A673 (cell line): Measurements from ENCODE around the gene SOX14.

ENCODE experiments used
- CTCF ChIP-seq: fragments of 300-800, 200-600 bp; sonication (generic); conservative IDR thresholded peaks from 2 replicates; pipeline ENCODE4 v1.5.1; 2017; ENCODE audit warnings: low read depth, mild to moderate bottlenecking, antibody characterized with exemption, low read length, moderate library complexity, mixed read lengths
- EZH2 ChIP-seq: fragments of 200-600 bp; sonication (generic); IDR thresholded peaks from 2 replicates; pipeline ENCODE4 v1.6.1; 2017; ENCODE audit warnings: borderline replicate concordance, low read depth, mild to moderate bottlenecking, mixed read lengths, antibody characterized with exemption, low read length; ENCODE audit not compliant: poor library complexity, severe bottlenecking

- TF ChIP-seq EZH2 (no peak), CTCF (no peak)
These were observed 23.4 kb downstream of the SOX14 start for GRCh38 chr3:137787529-137787928.
